Retina (tissue), 1 donor: Measurements from ENCODE around the gene SNRPA.

Source experiments
- DNase-seq: peaks from one replicate; pipeline ENCODE4 v3.0.0-alpha.2; 2016

SNRPA gene

DNA sequence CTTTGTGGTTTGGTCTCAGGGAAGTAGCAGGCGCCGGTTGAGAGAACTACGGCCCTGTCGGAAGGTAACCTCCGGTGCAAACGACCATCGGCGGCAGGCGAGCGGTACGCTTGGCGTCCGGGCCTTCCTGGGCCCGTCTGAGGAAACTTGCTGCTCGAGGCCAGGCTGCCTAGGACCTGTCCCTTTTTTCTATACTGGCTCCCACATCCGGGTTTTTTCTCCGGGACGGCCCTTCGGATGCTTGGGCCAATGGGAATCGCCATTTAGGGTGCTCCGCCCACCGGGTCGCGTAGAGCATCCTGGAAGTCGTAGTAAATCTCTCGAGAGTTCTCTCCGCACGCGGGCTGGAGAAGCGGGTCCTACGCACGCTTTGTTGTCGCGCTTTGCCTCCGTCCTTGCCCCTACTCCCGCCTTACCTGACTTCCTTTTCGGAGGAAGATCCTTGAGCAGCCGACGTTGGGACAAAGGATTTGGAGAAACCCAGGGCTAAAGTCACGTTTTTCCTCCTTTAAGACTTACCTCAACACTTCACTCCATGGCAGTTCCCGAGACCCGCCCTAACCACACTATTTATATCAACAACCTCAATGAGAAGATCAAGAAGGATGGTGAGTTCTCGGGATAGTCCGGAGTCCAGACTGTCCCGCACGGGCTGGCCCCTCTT lies at the start of gene SNRPA:
Gene SNRPA (plus strand): TSS at position 330 of the 664 bp plus-strand sequence. CDS start 206 bp downstream, at position 536.
- no peak for DNase-seq

DNA sequence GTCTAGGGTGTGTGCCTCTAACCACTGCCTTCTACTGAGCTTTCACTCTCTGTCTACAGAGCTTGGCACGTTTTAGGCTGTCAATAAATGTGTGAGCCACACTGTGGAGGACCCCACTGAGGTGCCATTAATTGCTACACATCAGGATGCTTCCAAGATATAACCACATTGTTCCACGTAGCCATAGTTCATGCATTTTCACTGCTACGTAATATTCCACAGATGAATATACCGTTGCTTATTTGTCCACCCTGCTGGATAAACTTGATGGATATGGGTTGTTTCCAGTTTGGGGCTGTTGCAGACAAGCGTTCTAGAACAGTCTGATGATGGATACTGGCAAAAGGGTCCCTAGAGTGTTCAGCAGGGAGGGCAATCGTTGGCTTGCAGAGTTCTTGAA lies 49.2 kb upstream of the SNRPA start:
- DNase-seq: no peak

DNA sequence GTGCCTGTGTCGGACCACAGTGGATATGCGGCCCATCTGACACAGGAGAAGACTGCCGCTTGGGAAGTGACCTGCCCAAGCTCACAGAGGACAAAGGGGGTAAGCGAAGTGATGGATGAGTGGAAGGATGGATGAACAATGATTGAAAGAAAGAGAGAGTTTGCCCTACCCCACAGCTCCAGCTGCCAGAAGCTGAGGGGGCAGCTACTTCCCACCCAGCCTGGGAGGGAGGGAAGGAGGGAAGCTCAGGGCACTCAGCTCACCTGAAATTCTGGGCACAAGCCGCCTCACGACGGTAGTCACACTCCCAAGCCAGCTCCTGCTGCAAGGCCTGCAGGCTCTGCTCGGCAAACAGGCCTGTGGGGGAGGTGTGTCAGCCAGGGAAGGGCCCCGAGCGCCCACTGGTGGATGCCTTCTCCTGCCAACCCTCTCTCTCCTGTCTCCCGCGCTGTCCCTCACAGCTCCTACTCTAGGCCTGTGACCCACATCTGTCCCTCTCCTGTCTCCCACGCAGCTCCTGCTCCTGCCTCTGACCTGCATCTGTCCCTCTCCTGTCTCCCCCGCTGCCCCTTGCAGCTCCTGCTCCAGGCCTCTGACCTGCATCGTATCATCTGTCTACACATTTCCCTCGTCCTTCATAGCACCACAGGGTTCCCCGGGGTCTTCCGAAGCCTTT lies 48.5 kb upstream of the SNRPA start:
- DNase-seq: peak; percentile 63

GRCh38 chr19:40703029-40703755 lies 47.8 kb upstream of the SNRPA start:
- no peak for DNase-seq

DNA sequence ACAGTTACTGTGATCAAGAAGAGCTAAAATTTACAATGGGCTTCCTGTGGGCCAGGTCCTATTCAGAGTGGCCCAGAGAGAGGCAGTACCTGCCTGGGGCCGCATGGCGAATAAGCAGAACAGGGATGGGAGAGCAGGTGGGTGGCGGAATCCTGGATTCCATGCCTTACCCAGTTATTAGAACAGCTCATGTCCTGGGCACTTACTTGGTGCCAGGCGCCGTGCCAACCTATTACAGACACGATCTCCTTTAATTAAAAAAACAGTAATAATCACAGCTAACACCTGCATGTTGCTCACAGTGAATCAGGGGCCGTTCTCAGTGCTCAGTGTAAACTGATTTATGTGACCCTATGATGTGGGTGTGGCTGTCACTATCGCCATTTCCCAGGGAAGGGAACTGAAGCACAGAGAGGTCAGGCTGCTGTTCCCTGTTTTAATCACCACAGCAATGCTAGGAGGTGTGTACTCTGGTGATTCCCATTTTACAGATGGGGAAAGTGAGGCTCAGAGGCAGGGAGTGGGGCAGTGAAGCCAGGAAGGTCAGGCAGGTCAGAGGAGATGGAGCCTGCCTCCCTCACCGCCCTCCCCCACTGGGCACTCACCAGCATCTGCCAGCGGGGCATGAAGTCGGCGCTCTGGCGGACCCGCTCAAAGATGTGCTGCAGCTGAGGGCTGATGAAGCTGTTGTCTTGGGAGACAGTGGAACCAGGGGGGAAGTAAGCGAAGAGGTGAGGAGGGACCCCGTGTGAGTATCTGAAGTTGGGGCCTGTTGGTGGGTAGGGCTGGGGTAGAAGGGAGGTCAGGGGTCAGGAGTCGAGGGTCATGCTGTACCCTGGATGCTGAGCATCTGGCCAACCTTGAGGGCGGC lies 46.3 kb upstream of the SNRPA start:
- DNase-seq: no peak

DNA sequence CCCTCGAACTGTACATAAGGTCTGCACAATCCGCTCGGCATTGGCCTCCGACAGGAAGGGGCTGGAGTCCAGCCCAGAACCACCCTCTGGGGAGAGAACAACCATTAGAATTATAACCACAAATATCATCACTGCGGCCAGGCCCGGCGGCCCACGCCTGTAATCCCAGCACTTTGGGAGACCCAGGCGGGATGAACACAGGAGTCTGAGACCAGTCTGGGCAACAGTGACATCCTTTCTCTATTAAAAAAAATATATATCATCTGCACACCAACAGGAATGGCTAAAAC lies 45.7 kb upstream of the SNRPA start:
- no peak for DNase-seq

GRCh38 chr19:40705950-40706619 lies 44.9 kb upstream of the SNRPA start:
- DNase-seq: no peak

- no peak for DNase-seq
Observed at GRCh38 chr19:40707615-40708014, 43.4 kb upstream of the SNRPA start.

DNA sequence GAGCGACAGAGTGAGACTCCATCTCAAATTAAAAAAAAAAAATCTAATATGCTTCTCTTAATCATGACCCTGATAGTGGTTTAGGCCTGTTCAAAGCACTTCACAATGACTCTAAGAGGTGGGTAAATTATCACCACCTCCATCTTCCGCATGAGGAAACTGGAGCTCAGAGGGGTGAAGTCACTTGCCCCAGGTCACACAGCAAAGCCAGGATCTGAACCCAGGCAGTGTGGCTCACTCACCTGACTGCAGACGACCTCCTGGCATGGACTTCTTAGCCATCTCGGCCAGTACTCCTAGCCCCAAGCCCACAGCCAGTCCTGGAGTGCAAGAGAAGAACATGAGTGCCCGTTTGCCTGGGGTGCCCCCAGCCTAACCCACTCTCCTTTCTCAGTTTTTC lies 41.2 kb upstream of the SNRPA start:
- DNase-seq: no peak

GRCh38 chr19:40713939-40714338 lies 37.1 kb upstream of the SNRPA start:
- DNase-seq: no peak

DNA sequence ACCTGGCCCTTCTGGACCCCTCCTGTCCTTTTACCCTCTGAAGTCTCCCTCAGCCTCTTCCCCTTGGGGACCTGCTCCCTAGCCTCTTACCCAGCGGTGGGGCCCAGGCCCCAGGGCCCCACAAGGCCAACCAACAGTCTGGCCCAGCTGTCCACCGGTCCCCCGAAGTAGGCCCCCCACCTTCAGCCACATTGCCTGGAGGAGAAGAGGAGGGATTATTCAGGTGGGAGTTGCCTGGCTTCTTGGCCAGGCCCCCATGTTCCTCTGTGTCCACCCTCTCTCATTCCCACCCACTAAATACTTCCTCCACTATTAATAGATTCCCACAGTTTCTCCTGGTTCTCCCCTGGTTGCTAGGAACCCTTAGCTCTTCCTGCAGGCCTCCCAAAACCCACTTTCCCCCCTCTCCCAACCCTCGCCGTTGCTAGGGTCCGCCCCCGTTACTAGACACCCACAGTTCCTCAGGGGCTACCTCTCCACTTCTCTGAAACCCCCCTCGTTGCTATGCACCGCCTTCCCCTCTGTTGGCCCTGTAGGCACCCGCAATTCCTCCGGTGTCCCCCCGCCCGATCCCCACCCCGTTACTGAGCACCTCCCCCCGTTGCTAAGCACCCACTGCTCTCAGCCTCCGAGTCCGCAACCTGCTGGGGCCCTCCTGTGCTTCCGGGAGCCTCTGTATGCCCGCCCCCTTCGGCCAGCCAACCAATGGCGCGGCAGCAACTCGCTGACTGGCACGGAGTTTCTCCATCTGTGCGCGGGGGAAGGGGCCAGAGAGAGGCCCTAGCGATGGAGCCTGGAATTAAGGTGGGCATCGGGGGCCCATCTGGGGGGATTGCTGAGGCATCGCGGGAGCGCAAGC lies 36.3 kb upstream of the SNRPA start:
- peak; percentile 96 for DNase-seq

DNA sequence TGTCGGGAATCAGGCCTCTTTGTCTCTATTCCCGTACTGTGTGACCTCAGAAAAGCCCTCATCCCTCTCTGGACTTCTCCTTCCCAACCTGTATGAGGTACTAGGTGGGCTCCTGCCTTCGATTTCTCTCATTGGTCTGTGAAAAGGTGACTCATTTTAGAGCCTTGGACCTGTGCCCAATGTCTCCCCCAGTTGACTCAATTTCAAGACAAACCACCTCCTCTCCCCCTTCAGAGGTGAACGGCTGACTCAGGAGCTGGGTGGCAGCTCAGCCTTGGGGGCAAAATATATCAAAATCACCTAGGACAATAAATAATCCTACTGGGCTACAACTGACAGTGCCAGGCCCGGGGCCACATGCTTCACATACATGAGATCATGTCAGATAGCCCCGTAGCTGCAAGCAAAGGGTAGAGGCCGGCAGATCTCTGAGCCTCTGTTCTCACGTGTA lies 34.9 kb upstream of the SNRPA start:
- no peak for DNase-seq

DNA sequence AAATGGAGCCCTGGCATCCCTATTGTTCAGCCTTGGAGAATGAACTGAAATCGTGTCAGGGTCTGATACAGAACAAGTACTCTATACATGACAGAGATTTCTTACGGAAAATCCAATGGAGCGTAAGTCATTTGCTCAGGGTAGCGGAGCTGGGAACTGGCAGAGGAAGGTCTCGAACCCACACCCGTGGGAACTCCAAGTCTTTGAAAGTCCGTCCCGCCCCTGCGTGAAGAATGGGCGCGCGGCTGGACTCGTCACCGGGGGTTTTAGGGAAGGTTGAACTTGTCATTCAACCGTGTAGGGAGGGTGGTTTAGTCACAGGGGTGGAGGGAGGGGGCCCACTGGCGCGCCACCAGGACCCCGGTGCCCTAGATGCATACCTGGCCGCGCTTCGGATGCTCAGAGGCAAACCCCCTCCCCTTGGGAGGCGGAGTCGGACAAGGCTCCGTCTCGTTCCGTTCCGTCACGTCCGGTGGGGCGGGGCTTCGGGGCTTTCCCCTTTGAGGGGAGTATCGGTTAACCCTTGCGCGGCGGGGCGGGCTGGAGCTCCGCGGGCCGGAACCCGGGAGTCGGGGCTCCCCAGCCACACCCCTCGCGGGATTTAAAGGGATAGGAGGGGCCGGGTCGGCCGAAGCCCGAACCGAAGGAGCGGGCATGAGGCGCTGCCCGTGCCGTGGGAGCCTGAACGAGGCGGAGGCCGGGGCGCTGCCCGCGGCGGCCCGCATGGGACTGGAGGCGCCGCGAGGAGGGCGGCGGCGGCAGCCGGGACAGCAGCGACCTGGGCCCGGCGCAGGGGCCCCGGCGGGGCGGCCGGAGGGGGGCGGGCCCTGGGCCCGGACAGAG lies 34.3 kb upstream of the SNRPA start, which contains the start of the genes COQ8B and ITPKC:
Gene COQ8B (minus strand): TSS at position 405 of the 843 bp plus-strand sequence. CDS start 2,254 bp downstream, outside the sequence.
Gene ITPKC (plus strand): TSS at position 631 of the 843 bp plus-strand sequence. CDS start 24 bp downstream, at position 655.
- peak; percentile 98 for DNase-seq

DNA sequence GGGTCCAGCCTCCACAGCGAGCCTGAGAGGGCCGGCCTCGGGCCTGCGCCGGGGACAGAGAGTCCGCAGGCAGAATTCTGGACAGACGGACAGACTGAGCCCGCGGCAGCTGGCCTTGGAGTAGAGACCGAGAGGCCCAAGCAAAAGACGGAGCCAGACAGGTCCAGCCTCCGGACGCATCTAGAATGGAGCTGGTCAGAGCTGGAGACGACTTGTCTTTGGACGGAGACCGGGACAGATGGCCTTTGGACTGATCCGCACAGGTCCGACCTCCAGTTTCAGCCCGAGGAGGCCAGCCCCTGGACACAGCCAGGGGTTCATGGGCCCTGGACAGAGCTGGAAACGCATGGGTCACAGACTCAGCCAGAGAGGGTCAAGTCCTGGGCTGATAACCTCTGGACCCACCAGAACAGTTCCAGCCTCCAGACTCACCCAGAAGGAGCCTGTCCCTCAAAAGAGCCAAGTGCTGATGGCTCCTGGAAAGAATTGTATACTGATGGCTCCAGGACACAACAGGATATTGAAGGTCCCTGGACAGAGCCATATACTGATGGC lies 33.6 kb upstream of the SNRPA start:
- DNase-seq: peak; percentile 59

GRCh38 chr19:40717880-40718773 lies 32.9 kb upstream of the SNRPA start:
- DNase-seq: peak; percentile 19

DNA sequence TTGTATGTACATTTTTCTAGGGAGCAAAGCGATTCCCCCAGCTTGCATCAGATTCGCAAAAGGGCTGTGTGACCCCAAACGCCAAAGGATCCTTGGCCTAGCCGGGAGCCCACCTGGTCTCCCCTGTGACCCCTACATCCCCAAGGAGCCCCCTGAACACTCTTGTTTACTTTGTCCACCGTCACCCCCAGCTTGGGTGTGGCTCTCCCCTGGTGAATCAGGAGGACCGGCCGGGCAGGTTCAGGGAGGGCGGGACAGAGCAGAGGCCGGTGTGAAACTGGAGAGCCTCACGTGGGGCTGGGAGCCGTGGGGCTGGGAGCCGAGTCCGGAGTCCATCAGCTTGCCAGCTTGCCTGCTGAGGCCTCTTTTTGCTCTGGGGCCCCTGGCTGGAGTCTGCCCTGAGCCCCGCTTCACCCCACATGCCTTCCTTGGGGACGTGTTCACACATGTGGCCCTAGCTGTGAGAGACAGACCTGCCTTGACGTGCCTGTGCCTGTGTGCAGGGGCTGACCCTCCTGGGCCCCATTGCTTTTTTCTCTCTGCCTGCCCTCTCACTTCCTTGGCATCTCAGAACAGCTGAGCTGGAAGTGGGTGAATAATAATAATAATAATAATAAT lies 32.1 kb upstream of the SNRPA start:
- peak; percentile 41 for DNase-seq

DNA sequence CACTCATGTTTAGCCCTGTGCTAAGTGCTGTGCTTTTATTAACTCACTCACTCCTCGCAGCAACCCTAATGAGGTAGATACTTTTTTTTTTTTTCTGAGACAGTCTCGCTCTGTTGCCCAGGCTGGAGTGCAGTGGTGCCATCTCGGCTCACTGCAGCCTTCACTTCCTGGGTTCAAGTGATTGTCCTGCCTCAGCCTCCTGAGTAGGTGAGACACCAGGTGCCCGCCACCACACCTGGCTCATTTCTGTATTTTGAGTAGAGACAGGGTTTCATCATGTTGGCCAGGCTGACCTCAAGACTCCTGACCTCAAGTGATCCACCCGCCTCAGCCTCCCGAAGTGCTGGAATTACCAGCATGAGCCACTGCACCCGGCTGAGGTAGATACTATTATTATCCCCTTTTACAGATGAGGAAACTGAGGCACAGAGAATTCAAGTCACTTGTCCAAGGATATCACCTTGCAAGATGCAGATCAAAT lies 31.5 kb upstream of the SNRPA start:
- no peak for DNase-seq

DNA sequence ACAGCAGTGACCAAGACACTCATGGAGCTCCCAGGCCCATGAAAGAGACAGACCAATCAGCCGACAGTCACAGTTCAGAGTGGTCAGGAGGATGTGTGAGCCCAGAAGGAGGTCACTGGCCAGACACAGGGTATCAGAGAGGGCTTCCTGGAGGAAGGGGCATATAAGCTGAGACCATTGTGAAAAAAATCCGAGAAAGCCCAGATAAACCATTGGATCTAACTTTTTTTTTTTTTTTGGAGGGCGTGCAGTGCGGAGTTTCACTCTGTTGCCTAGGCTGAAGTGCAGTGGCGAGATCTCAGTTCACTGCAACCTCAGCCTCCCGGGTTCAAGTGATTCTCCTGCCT lies 29.9 kb upstream of the SNRPA start:
- no peak for DNase-seq
